C4-2B (cell line): ENCODE measurements around the gene DGCR8.

Source experiments
- ZFX ChIP-seq: fragments of 450-650 bp; IDR thresholded peaks from 2 replicates; pipeline ENCODE4 v1.6.1; 2017
- TF ChIP-seq, protein P1 (sequence below): fragments of 450-650 bp; conservative IDR thresholded peaks from 2 replicates; pipeline ENCODE4 v1.5.1; 2017; ENCODE audit warnings: mild to moderate bottlenecking

DNA sequence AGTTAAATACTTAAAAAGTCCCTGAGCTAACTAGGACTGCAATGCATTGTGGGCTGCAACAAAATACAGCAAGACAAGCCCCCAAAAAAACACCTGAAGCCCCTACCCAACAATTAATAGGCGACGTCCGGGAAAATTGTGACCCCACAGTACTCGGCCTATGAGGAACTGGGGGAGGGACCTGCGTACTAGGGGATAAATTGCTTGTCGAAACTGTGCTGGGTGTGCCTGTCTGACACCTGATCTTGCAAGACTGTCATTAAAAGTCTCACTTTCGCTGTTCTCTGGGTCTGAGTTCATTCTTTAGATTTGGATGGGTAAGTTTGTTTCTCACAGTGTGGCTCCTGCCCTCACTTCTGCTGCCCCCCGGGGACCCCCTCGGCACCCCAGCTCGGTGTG lies 44.0 kb upstream of the DGCR8 start:
- TF ChIP-seq, protein P1, sequence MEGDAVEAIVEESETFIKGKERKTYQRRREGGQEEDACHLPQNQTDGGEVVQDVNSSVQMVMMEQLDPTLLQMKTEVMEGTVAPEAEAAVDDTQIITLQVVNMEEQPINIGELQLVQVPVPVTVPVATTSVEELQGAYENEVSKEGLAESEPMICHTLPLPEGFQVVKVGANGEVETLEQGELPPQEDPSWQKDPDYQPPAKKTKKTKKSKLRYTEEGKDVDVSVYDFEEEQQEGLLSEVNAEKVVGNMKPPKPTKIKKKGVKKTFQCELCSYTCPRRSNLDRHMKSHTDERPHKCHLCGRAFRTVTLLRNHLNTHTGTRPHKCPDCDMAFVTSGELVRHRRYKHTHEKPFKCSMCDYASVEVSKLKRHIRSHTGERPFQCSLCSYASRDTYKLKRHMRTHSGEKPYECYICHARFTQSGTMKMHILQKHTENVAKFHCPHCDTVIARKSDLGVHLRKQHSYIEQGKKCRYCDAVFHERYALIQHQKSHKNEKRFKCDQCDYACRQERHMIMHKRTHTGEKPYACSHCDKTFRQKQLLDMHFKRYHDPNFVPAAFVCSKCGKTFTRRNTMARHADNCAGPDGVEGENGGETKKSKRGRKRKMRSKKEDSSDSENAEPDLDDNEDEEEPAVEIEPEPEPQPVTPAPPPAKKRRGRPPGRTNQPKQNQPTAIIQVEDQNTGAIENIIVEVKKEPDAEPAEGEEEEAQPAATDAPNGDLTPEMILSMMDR, result no peak
- no peak for TF ChIP-seq ZFX
